Left colon (tissue), 2 donors: ENCODE results near the gene RNF133. TPM values are rescaled to one million over a fixed set of nuclear protein-coding genes. Genes with fewer than 3 reads are reported as not detected.
"Not testable (repeated sequence)": the region's sequence is repeated elsewhere in the genome, so short reads cannot be mapped to it uniquely, and the experiment has no call there.

Source experiments
- ATAC-seq: fragments of 200-7000 bp; cut with Tn5 transposase; one replicate; pipeline ENCODE4 v1.9.1; 2020; ENCODE audit warnings: mild to moderate bottlenecking, moderate library complexity
- DNase-seq, 2 donors: peaks; one replicate each; pipeline ENCODE4 v3.0.0-alpha.2; 2020
- intact Hi-C, 2 donors: fragments of 100-400 bp; cut with DNase I in 1 of 2; cut with micrococcal nuclease in 1 of 2; formaldehyde crosslinking; loops; one replicate each; pipeline versions ENCODE4 v1.11.2 to v1.14.0; 2022; cut with DNase I, micrococcal nuclease
- total RNA-seq, 2 donors: library from RNA; stranded (reverse); fragmentation: NEBNext Ultra II Directional; extraction: Animal tissue kit (Norgen Biotek cat#: 25700); gene quantifications; one replicate each; pipeline ENCODE4 v1.2.1, GENCODE V29; 2021
- donor health status: DM: no; HTN: no; CAD: no.
- donor health status: DM: yes; HTN: yes; CAD: no.

The RNF133 gene
- total RNA-seq, 2 donors from 2014 or later: 0.53 to 1.3 TPM

- intact Hi-C loops: no loop called here
- DNase-seq: no peak
- ATAC-seq: peak; percentile 24
Measured at GRCh38 chr7:122692769-122693309, 6.1 kb downstream of the RNF133 start.

GRCh38 chr7:122691569-122692235, 7.2 kb downstream of the RNF133 start:
- DNase-seq (no peak), ATAC-seq (no peak)
- intact Hi-C loops: no loop called here

GRCh38 chr7:122689346-122690109, 9.4 kb downstream of the RNF133 start:
- no peak for DNase-seq
- intact Hi-C loops: no loop called here
- peak; percentile 66 for ATAC-seq

- intact Hi-C loops: no loop called here
- no peak for ATAC-seq
- no peak for DNase-seq
Measured at GRCh38 chr7:122688400-122688998, 10.4 kb downstream of the RNF133 start.

GRCh38 chr7:122686360-122686878, 12.5 kb downstream of the RNF133 start:
- no peak for ATAC-seq
- DNase-seq: no peak
- intact Hi-C loops: no loop called here

GRCh38 chr7:122684504-122684903, 14.4 kb downstream of the RNF133 start:
- no peak for ATAC-seq

GRCh38 chr7:122682815-122683550, 15.9 kb downstream of the RNF133 start:
- intact Hi-C loops: no loop called here
- ATAC-seq (no peak), DNase-seq (no peak)

More at GRCh38 chr7:122684504-122684903, 14.4 kb downstream of the RNF133 start:
- no peak for DNase-seq
- intact Hi-C loops: no loop called here

- intact Hi-C loops, ATAC-seq, DNase-seq: not testable (repeated sequence)
Measured at GRCh38 chr7:122681186-122681585, 17.7 kb downstream of the RNF133 start.

- DNase-seq: no peak
- peak; percentile 94 for ATAC-seq
Measured at GRCh38 chr7:122679813-122680212, 19.1 kb downstream of the RNF133 start.

GRCh38 chr7:122679269-122679709, 19.6 kb downstream of the RNF133 start:
- peak in 1 of 2 donors; percentile 38 for DNase-seq
- intact Hi-C loops: not testable (repeated sequence)
- ATAC-seq: peak; percentile 73

More at GRCh38 chr7:122679813-122680212, 19.1 kb downstream of the RNF133 start:
- intact Hi-C loops: no loop called here

GRCh38 chr7:122677149-122677548, 21.8 kb downstream of the RNF133 start:
- intact Hi-C loops: no loop called here
- no peak for ATAC-seq

GRCh38 chr7:122676466-122676865, 22.5 kb downstream of the RNF133 start:
- intact Hi-C loops: no loop called here

More at GRCh38 chr7:122677149-122677548, 21.8 kb downstream of the RNF133 start:
- no peak for DNase-seq

GRCh38 chr7:122675621-122676020, 23.3 kb downstream of the RNF133 start:
- DNase-seq (no peak), ATAC-seq (no peak)
- intact Hi-C loops: no loop called here

More at GRCh38 chr7:122676466-122676865, 22.5 kb downstream of the RNF133 start:
- no peak for DNase-seq
- no peak for ATAC-seq

GRCh38 chr7:122675011-122675410, 23.9 kb downstream of the RNF133 start:
- no peak for DNase-seq
- intact Hi-C loops: no loop called here
- no peak for ATAC-seq

GRCh38 chr7:122674502-122674901, 24.4 kb downstream of the RNF133 start:
- intact Hi-C loops: no loop called here
- no peak for ATAC-seq
- no peak for DNase-seq

GRCh38 chr7:122673951-122674350, 25.0 kb downstream of the RNF133 start:
- no peak for ATAC-seq
- intact Hi-C loops: no loop called here

GRCh38 chr7:122672536-122672935, 26.4 kb downstream of the RNF133 start:
- intact Hi-C loops: no loop called here
- ATAC-seq: no peak
- DNase-seq: no peak

More at GRCh38 chr7:122673951-122674350, 25.0 kb downstream of the RNF133 start:
- no peak for DNase-seq

- ATAC-seq: no peak
- intact Hi-C loops: no loop called here
- DNase-seq: no peak
Measured at GRCh38 chr7:122663733-122664132, 35.2 kb downstream of the RNF133 start.
